Activated CD4-positive, CD25-positive, alpha-beta regulatory T cell treated with anti-CD3 and anti-CD28 coated beads, Interleukin-2, amount 50 U/mL, for 24 hours (primary cell): ENCODE results near the gene PMS2.
"Not testable (repeated sequence)": the region's sequence is repeated elsewhere in the genome, so short reads cannot be mapped to it uniquely, and the experiment has no call there.

Experiments
- ATAC-seq, 2 donors: fragments of 150-1000 bp; cut with Tn5 transposase; one replicate each; pipeline ENCODE4 v1.10.0; 2021; ENCODE audit warnings: mild to moderate bottlenecking in 1 of 2, moderate library complexity in 1 of 2

The PMS2 gene

GRCh38 chr7:6015917-6016652, 7.2 kb upstream of the PMS2 start:
- no peak for ATAC-seq

- ATAC-seq: no peak
Observed at GRCh38 chr7:6012355-6013104, 3.7 kb upstream of the PMS2 start.

GRCh38 chr7:6011541-6011940, 2.7 kb upstream of the PMS2 start:
- no peak for ATAC-seq

- not testable (repeated sequence) for ATAC-seq
Observed at GRCh38 chr7:6010370-6010769, 1.5 kb upstream of the PMS2 start.

- not testable (repeated sequence) for ATAC-seq
Observed at GRCh38 chr7:6007835-6008590, 836 bp downstream of the PMS2 start.

- no peak for ATAC-seq
Observed at GRCh38 chr7:6007386-6007785, 1.5 kb downstream of the PMS2 start.

GRCh38 chr7:5997210-5997808, 11.5 kb downstream of the PMS2 start:
- ATAC-seq: peak in 1 of 2 donors; percentile 43

GRCh38 chr7:5987061-5987460, 21.8 kb downstream of the PMS2 start:
- ATAC-seq: not testable (repeated sequence)

- not testable (repeated sequence) for ATAC-seq
Observed at GRCh38 chr7:5979680-5980314, 29.1 kb downstream of the PMS2 start.

GRCh38 chr7:5973580-5973979, 35.3 kb downstream of the PMS2 start:
- not testable (repeated sequence) for ATAC-seq

- peak in 1 of 2 donors; percentile 10 for ATAC-seq
Observed at GRCh38 chr7:5970347-5970911, 38.4 kb downstream of the PMS2 start, which contains the start of gene RSPH10B. Gene RSPH10B (minus strand): TSS chr7:5970689. CDS start chr7:5967116, 3,573 bp downstream.

GRCh38 chr7:5963810-5964209, 45.0 kb downstream of the PMS2 start:
- not testable (repeated sequence) for ATAC-seq

- ATAC-seq: not testable (repeated sequence)
Observed at GRCh38 chr7:5963205-5963604, 45.6 kb downstream of the PMS2 start.

- ATAC-seq: not testable (repeated sequence)
Observed at GRCh38 chr7:5934945-5935450, 73.9 kb downstream of the PMS2 start.

GRCh38 chr7:5931905-5932644, 76.8 kb downstream of the PMS2 start:
- not testable (repeated sequence) for ATAC-seq

- not testable (repeated sequence) for ATAC-seq
Observed at GRCh38 chr7:5931250-5931649, 77.6 kb downstream of the PMS2 start.

- ATAC-seq: not testable (repeated sequence)
Observed at GRCh38 chr7:5930290-5930689, 78.6 kb downstream of the PMS2 start.

- ATAC-seq: not testable (repeated sequence)
Observed at GRCh38 chr7:5926263-5926870, 82.5 kb downstream of the PMS2 start.

GRCh38 chr7:5924630-5925029, 84.2 kb downstream of the PMS2 start:
- ATAC-seq: not testable (repeated sequence)

GRCh38 chr7:5924180-5924579, 84.7 kb downstream of the PMS2 start:
- ATAC-seq: not testable (repeated sequence)
